T1000 (cell line): ENCODE data around the gene CCNB1.
"Not testable (repeated sequence)": the region's sequence is repeated elsewhere in the genome, so short reads cannot be mapped to it uniquely, and the experiment has no call there.

Experiments used
- DNase-seq: peaks from one replicate; lab custom pipeline; 2025; ENCODE audit warnings: mixed read lengths; lab: John Stamatoyannopoulos, UW

The CCNB1 gene

GRCh38 chr5:69166686-69167492 lies at the start of gene CCNB1:
Gene CCNB1, plus strand, starts transcription at chr5:69167150. Its CDS starts 113 bp downstream, at chr5:69167263.
- peak; percentile 91 for DNase-seq

- no peak for DNase-seq
Observed at GRCh38 chr5:69129413-69129812, 37.5 kb upstream of the CCNB1 start.

DNA sequence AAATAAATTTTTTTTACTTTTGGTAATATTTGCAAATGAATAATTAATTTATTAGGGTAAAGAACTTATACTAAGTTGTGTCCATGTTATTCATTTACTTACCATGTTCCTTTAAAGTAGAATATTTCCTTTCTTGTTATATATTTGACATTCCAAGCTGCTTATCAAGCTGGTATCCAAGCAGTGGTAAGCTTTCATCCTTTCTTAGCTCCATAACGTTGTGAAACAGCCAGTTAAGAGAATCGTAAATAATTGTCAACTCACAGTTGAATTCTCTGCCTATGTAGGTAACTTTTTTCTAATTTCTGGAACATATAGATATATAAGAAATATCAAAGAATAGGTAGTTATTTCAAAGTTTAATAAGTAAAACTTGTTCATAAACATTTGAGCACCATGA lies 36.7 kb upstream of the CCNB1 start:
- no peak for DNase-seq

DNA sequence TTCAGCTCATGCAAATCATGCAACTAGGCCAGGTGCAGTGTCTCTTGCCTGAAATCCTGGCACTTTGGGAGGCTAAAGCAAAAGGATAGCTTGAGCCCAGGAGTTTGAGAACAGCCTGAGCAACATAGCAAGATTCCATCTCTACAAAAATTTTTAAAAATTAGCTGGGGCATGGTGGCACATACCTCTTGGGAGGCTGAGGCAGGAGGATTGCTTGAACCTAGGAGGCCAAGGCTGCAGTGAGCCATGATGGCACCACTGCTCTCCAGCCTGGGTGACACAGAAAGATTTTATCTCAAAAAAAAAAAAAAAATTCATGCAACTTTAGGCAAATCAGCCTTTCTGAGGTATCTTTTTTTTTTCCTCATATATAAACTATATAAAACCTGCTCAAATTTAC lies 35.6 kb upstream of the CCNB1 start:
- no peak for DNase-seq

DNA sequence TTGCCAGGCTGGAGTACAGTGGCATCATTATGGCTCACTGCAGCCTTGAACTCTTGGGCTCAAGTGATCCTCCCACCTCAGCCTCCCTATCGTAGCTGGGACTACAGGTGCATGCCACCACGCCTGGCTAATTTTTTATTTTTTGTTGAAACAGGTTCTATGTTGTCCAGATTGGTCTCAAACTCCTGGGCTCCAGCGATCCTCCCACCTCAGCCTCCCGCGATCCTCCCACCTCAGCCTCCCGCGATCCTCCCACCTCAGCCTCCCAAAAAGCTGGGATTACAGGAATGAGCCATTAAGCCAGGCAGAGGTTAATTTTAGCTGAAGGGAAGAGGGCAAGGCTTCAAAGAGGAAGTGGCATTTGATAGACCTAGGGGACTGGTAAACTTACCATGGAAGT lies 32.8 kb upstream of the CCNB1 start:
- DNase-seq = no peak

DNA sequence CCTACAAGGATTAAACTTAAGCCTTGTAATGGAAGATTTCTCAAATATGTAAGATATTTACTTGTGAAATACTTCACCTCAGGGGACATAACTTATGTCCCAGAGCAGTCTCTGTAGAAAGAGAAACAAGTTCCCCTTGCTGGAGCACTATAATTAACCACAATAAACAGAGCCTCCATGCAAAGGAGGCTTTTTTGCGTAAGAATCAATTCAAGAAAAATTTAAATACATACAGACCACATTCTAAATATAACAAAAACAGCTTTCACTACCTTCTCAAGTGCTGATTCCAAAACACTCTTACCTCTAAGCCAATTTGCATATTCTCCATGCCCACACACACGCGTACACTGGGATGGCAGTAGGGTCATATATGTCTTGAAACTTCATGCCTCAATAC lies 30.7 kb upstream of the CCNB1 start:
- DNase-seq = no peak

DNA sequence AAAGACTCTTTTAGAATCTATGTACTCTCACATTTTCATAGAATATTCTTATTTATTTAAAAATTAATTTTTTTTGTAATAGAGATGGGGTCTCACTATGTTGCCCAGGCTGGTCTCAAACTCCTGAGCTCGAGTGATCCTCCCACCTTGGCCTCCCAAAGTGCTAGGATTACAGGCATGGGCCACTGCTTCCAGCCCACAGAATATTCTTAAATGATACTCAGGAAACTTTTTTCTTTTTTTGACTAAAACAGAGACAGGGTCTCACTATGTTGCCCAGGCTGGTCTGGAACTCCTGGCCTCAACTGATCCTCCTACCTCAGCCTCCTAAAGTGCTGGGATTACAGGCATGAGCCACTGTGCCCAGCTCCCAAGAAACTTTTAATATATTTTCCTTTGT lies 29.7 kb upstream of the CCNB1 start:
- not testable (repeated sequence) for DNase-seq

DNA sequence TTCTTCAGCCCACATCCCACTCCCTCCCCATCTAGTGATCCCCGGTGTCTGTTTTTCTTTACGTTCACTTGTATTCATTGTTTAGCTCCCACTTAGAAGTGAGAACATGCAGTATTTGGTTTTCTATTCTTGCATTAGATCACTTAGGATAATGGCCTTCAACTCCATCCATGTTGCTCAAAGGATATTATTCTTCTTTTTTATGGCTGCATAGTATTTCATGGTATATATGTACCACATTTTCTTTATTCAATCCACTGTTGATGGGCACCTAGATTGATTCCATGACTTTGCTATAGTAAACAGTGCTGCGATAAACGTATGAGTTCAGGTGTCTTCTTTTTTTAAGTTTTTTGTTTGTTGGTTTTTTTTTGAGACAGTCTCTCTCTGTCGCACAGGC lies 29.1 kb upstream of the CCNB1 start:
- DNase-seq = no peak

DNA sequence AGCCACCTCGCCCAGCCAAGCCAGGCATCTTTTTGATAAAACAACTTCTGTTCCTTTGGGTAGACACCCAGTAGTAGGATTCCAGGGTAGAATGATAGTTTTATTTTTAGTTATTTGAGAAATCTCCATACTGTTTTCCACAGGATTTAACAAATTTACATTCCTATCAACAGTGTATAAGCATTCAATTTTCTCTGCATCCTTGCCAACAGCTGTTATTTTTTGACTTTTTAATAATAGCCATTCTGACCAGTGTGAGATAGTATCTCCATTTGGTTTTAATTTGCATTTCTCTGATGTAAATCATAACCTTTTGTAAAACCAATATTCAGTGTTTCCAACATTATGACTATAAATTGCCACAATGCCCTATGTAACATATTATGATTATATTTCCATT lies 28.2 kb upstream of the CCNB1 start:
- no peak for DNase-seq

- not testable (repeated sequence) for DNase-seq
Observed at GRCh38 chr5:69140239-69140638, 26.7 kb upstream of the CCNB1 start.

DNA sequence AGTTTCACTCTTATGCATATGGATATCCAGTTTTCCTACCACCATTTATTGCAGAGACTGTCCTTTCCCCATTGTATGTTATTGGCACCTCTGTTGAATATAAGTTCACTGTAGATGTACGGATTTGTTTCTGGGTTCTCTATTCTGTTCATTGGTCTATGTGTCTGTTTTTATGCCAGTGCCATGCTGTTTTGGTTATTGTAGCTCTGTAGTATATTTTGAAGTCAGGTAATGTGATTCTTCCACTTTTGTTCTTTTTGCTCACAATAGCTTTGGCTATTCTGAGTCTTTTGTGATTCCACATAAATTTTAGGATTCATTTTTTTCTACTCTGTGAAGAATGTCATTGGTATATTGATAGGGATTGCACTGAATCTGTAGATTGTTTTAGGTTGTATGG lies 26.1 kb upstream of the CCNB1 start:
- no peak for DNase-seq

GRCh38 chr5:69148576-69148975 lies 18.4 kb upstream of the CCNB1 start:
- not testable (repeated sequence) for DNase-seq

DNA sequence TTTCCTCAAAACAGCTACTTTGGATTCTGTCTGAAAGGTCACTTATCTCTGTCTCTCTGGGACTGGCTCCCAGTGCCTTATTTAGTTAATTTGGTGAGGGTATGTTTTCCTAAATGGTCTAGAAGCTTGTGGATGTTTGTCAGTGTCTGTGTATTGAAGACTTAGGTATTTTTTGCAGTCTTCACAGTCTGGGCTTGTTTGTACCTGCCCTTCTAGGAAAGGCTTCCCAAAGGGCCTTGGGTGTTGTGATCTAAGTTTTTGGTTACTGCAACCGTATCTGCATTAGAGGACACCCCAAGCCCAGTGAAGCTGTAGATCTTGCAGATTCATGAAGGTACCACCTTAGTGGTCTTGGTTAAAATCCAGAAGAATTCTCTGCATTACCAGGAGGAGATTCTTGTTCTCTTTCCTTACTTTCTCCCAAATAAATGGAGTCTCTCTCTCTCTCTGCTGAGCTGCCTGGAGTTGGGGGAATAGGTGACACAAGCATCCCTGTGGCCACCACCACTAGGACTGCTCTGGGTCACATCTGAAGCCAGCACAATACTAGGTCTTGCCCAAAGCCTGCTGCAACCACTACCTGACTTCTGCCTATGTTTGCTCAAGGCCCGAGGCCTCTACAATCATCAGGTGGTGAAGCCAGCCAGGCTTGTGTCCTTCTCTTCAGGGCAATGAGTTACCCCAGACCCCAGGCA lies 17.8 kb upstream of the CCNB1 start:
- no peak for DNase-seq

- DNase-seq = no peak
Observed at GRCh38 chr5:69149676-69150010, 17.3 kb upstream of the CCNB1 start.

DNA sequence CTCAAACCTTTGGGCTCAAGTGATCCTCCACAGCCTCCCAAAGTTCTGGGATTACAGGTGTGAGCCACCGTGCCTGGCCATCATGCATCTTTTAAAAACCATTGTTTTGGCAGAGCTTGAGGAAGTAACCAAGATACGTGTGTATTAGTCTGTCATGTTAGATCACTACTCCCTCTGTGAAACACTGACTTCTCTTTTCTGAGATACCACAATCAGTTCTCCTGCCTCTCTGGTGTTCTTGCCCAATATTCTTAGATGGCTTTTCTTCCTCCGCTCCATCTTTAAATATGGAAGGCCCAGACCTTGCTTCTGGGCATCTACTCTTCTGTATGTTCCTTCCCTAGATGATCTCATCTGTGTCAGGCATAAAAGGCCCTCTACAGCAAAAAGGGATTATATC lies 14.2 kb upstream of the CCNB1 start:
- DNase-seq = no peak

DNA sequence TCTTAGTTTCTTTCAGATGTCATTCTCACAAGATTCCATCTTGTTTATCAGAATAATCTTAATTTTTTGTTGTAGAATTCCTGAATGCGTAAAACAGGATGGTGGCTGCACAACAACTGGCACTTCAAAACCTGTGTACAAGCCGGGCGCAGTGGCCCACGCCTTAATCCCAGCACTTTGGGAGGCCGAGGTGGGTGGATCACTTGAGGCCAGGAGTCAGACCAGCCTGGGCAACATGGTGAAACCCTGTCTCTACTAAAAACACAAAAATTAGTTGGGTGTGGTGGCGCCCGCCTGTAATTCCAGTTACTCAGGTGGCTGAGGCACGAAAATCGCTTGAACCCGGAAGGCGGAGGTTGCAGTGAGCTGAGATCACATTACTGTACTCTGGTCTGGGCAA lies 10.5 kb upstream of the CCNB1 start:
- DNase-seq = no peak

- DNase-seq = no peak
Observed at GRCh38 chr5:69158039-69158438, 8.9 kb upstream of the CCNB1 start.

GRCh38 chr5:69160651-69161050 lies 6.3 kb upstream of the CCNB1 start:
- DNase-seq = no peak

GRCh38 chr5:69167493-69167855 lies 524 bp downstream of the CCNB1 start:
- DNase-seq = no peak

- DNase-seq = no peak
Observed at GRCh38 chr5:69167929-69168328, 979 bp downstream of the CCNB1 start.

DNA sequence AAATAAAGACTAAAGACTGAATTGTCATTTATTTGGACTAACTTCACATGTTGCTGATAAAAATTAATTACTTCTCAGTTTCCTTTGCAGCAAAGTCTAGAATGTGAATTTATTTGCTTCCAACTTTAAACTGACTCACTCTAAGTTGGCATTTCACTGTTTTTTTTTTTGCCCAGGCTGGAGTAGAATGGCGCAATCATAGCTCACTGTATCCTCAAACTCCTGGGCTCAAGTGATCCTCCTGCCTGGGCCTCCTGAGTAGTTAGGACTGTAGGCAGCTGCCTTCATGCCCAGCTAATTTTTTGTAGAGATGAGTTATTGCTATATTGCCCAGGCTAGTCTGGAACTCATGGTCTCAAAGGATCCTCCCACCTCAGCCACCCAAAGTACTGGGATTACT lies 3.5 kb downstream of the CCNB1 start:
- DNase-seq = no peak

DNA sequence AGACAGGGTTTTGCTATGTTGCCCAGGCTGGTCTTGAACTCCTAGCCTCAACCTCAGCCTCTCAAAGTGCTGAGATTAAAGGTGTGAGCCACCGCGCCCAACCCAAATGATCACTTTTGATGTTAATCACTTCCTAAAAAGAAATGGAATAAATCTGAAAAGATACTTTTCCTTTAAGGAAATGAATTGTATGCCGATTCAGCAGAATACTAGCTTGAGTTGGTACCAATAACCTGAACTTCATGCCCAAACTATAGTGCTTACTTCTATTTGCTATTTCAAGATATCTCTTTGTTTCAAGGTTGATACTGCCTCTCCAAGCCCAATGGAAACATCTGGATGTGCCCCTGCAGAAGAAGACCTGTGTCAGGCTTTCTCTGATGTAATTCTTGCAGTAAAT lies 4.0 kb downstream of the CCNB1 start:
- DNase-seq = no peak

- DNase-seq = not testable (repeated sequence)
Observed at GRCh38 chr5:69181659-69182293, 14.8 kb downstream of the CCNB1 start.
